Retinal pigment epithelial cell (primary cell): ENCODE measurements around the gene CNOT6.

Source experiments
- DNase-seq: peaks from one replicate; pipeline ENCODE4 v3.0.0-alpha.2; 2010; ENCODE audit warnings: low read depth
- H3K4me3 ChIP-seq: 2 replicates; pipeline ENCODE4 v1.5.1; 2011; ENCODE audit warnings: mild to moderate bottlenecking, low read length, control low read depth, moderate library complexity
- CTCF ChIP-seq: conservative IDR thresholded peaks from 2 replicates; pipeline ENCODE4 v1.5.1; 2011; ENCODE audit warnings: low read depth, low read length, control low read depth, inconsistent platforms

Gene CNOT6

GRCh38 chr5:180608572-180609310, 114.6 kb downstream of the CNOT6 start:
- no peak for DNase-seq
- no peak overlapping the region for H3K4me3 ChIP-seq
- no peak for TF ChIP-seq CTCF

GRCh38 chr5:180609386-180609785, 115.2 kb downstream of the CNOT6 start:
- no peak for TF ChIP-seq CTCF
- no peak for DNase-seq
- H3K4me3 ChIP-seq, result no peak overlapping the region

- TF ChIP-seq CTCF, result no peak
- H3K4me3 ChIP-seq, result no peak overlapping the region
- DNase-seq, result no peak
These were observed 115.8 kb downstream of the CNOT6 start for GRCh38 chr5:180609817-180610550.

GRCh38 chr5:180611140-180611850, 117.1 kb downstream of the CNOT6 start:
- TF ChIP-seq CTCF, result no peak
- H3K4me3 ChIP-seq, result no peak overlapping the region
- DNase-seq, result no peak

- no peak for TF ChIP-seq CTCF
- no peak for DNase-seq
- no peak overlapping the region for H3K4me3 ChIP-seq
These were observed 118.5 kb downstream of the CNOT6 start for GRCh38 chr5:180612683-180613082.

- no peak for DNase-seq
- H3K4me3 ChIP-seq, result no peak overlapping the region
- TF ChIP-seq CTCF, result no peak
These were observed 119.1 kb downstream of the CNOT6 start for GRCh38 chr5:180613188-180613813.
